ENCODE data around the gene ENPP3.

Gene ENPP3

DNA sequence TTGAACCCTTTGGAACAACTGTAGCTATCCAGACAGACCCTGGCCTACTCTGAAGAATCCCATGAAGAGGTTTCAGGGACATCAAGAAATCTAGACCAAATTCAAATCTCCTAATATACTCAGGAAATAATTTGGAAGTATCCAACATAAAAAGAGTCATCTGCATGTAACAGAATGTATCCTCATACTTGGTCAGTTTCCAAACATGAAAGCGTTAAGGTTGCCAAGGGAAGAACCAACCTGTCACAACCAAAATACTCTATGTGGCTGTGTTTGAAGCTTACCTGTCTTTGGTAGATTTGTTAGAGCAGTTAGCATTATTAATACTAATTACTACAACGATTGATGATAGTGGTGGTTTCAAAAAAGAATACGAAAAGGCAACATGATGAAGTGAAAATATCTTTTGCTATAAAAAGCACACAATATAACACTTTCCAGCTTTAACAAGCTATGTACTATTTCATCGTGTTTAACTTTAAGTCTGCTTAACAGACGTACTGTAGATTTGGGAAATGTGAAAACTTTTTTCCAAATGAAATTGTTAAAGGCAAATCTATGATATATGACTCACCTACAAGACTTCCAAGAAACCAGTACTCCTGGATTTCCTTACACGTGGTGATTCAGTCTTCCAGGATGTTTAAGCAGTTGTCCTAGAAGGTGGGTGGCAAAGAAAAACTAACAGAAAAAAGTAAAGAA is 124.1 kb downstream of the ENPP3 start:
- TF ChIP-seq ZNF384 (IDR thresholded peaks at IDR 0.05) (no peak), FOXK2 (IDR thresholded peaks at IDR 0.05) (no peak), FOXA1 (IDR thresholded peaks at IDR 0.05) (no peak), ELF4 (IDR thresholded peaks at IDR 0.05) (no peak)
- TF ChIP-seq, protein P1, sequence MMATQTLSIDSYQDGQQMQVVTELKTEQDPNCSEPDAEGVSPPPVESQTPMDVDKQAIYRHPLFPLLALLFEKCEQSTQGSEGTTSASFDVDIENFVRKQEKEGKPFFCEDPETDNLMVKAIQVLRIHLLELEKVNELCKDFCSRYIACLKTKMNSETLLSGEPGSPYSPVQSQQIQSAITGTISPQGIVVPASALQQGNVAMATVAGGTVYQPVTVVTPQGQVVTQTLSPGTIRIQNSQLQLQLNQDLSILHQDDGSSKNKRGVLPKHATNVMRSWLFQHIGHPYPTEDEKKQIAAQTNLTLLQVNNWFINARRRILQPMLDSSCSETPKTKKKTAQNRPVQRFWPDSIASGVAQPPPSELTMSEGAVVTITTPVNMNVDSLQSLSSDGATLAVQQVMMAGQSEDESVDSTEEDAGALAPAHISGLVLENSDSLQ (IDR thresholded peaks at IDR 0.05): no peak
- ChIA-PET CTCF (no interaction called here), POLR2A (no interaction called here)
- DNase-seq (ENCODE audit: extremely low spot score): no peak

DNA sequence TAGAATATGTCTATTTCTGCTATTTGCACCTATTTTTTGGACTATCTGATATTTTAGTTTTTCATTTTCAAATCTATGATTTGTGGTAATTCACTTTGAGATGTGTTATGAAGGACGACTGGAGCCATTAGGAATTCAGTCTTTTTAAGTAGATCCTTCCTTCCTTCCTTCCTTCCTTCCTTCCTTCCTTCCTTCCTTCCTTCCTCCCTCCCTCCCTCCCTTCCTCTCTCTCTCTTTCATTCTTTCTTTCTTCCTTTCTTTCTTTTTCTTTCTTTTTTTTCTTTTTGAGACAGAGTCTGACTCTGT is 124.6 kb downstream of the ENPP3 start:
- ChIA-PET POLR2A (no interaction called here), CTCF (no interaction called here)
- TF ChIP-seq CTBP1 (IDR thresholded peaks at IDR 0.05; ENCODE audit: borderline replicate concordance): no peak
- TF ChIP-seq LEF1 (IDR thresholded peaks at IDR 0.05; ENCODE audit: borderline replicate concordance): no peak
- TF ChIP-seq TARDBP (IDR thresholded peaks at IDR 0.05): no peak
- TF ChIP-seq, protein P1 (IDR thresholded peaks at IDR 0.05): no peak
- no peak for TF ChIP-seq SP1 (IDR thresholded peaks at IDR 0.05)
- no peak for TF ChIP-seq FOXM1 (IDR thresholded peaks at IDR 0.05; ENCODE audit: borderline replicate concordance)
- TF ChIP-seq ZNF384 (IDR thresholded peaks at IDR 0.05): no peak
- no peak for TF ChIP-seq BHLHE40 (IDR thresholded peaks at IDR 0.05; ENCODE audit: borderline replicate concordance)
- TF ChIP-seq ELF4 (IDR thresholded peaks at IDR 0.05): no peak
- TF ChIP-seq FOXA1 (IDR thresholded peaks at IDR 0.05): no peak
- no peak for TF ChIP-seq ARNT (IDR thresholded peaks at IDR 0.05)
- no peak for TF ChIP-seq FOXK2 (IDR thresholded peaks at IDR 0.05)
- no peak for TF ChIP-seq SUZ12 (IDR thresholded peaks at IDR 0.05)
- no peak for TF ChIP-seq HDGF (IDR thresholded peaks at IDR 0.05; ENCODE audit: borderline replicate concordance)
- TF ChIP-seq L3MBTL2 (conservative IDR thresholded peaks at IDR 0.05): no peak
- no peak for TF ChIP-seq NFRKB (IDR thresholded peaks at IDR 0.05)
- no peak for DNase-seq (ENCODE audit: extremely low spot score)

DNA sequence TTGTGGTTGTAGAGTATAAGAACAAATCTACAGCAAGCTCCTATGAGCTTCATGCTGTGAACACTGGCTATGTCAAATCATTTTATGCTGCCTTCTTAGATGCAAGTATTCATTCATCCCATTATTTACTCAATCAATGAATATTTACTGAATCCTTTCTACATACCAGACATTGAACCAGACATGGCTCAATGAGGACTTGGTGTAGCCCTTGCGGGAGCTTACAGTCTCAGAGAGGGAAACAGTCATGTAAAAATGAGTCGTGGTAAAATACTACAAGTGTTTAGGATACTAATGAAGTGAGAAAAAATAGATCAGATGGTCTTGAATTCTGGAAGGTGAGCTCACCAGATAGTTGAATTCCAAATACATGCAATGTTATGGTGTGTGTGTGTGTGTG is 125.9 kb downstream of the ENPP3 start:
- ChIA-PET POLR2A (no interaction called here), CTCF (interaction anchor here (0.6 kb wide), 1 partner anchor 68 kb away, joined by 3 read pairs; no protein-coding TSS in a partner anchor)
- DNase-seq (ENCODE audit: extremely low spot score): no peak
- no peak for TF ChIP-seq NFRKB (IDR thresholded peaks at IDR 0.05)
- TF ChIP-seq CTBP1 (IDR thresholded peaks at IDR 0.05; ENCODE audit: borderline replicate concordance): no peak
- no peak for TF ChIP-seq FOXM1 (IDR thresholded peaks at IDR 0.05; ENCODE audit: borderline replicate concordance)
- TF ChIP-seq HDGF (IDR thresholded peaks at IDR 0.05; ENCODE audit: borderline replicate concordance): no peak
- TF ChIP-seq, protein P1 (IDR thresholded peaks at IDR 0.05): no peak
- TF ChIP-seq SP1 (IDR thresholded peaks at IDR 0.05): no peak

DNA sequence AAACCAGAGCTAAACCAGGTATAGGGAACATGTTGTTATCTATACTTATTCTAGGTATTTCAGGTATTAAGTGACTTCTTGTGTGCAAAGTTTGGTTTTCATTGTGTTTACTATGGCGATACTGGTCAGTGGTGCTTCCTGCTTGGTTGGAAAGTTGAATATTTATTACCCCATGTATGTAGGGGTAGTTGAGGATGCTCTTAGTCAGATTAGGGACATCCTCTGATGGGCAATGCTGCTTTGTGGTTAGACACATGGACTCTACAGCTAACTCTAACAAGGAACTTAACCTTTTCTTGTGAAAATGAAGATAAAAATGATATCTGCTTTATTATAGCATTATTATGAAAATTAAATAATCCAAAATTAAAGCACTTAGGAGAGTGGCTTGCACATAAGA is 126.6 kb downstream of the ENPP3 start:
- TF ChIP-seq ZNF384 (IDR thresholded peaks at IDR 0.05) (no peak), ELF4 (IDR thresholded peaks at IDR 0.05) (no peak), FOXK2 (IDR thresholded peaks at IDR 0.05) (no peak), SP1 (IDR thresholded peaks at IDR 0.05) (no peak)
- POLR2A ChIA-PET: no interaction called here
- CTCF ChIA-PET: interaction anchor here (0.6 kb wide), 1 partner anchor 68 kb away, joined by 3 read pairs; no protein-coding TSS in a partner anchor
- no peak for DNase-seq (ENCODE audit: extremely low spot score)

DNA sequence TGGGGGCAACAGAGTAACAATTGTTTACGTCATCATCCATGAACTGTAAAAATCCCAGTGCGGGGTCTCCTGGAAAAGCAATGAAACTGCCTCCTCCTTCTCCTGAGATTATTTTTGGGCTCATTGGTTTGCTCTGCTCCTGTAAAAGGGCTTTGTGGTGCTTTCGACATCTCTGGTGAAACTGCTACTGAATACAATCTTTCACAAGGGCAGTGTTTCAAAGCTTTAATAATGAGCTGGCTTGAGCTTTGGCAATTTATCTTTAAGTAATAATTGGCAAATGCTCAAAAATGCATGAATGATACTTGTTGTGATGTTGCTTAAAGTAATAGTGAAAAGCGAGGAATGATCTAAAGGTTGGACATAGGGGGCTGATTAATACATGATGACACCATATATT is 127.2 kb downstream of the ENPP3 start:
- CTCF ChIA-PET: no interaction called here
- POLR2A ChIA-PET: no interaction called here
- no peak for DNase-seq (ENCODE audit: extremely low spot score)
- no peak for TF ChIP-seq NFRKB (IDR thresholded peaks at IDR 0.05)
- no peak for TF ChIP-seq TARDBP (IDR thresholded peaks at IDR 0.05)
- no peak for TF ChIP-seq BHLHE40 (IDR thresholded peaks at IDR 0.05; ENCODE audit: borderline replicate concordance)
- TF ChIP-seq SP1 (IDR thresholded peaks at IDR 0.05): no peak
- TF ChIP-seq FOXM1 (IDR thresholded peaks at IDR 0.05; ENCODE audit: borderline replicate concordance): no peak
- no peak for TF ChIP-seq CTBP1 (IDR thresholded peaks at IDR 0.05; ENCODE audit: borderline replicate concordance)
- TF ChIP-seq ELF4 (IDR thresholded peaks at IDR 0.05): no peak
- no peak for TF ChIP-seq HDGF (IDR thresholded peaks at IDR 0.05; ENCODE audit: borderline replicate concordance)
- TF ChIP-seq, protein P1 (IDR thresholded peaks at IDR 0.05): no peak
- no peak for TF ChIP-seq L3MBTL2 (conservative IDR thresholded peaks at IDR 0.05)
- TF ChIP-seq FOXK2 (IDR thresholded peaks at IDR 0.05): no peak
- no peak for TF ChIP-seq LEF1 (IDR thresholded peaks at IDR 0.05; ENCODE audit: borderline replicate concordance)
- TF ChIP-seq FOXA1 (IDR thresholded peaks at IDR 0.05): no peak
- no peak for TF ChIP-seq ZNF384 (IDR thresholded peaks at IDR 0.05)
- no peak for TF ChIP-seq ARNT (IDR thresholded peaks at IDR 0.05)
- TF ChIP-seq SUZ12 (IDR thresholded peaks at IDR 0.05): no peak

DNA sequence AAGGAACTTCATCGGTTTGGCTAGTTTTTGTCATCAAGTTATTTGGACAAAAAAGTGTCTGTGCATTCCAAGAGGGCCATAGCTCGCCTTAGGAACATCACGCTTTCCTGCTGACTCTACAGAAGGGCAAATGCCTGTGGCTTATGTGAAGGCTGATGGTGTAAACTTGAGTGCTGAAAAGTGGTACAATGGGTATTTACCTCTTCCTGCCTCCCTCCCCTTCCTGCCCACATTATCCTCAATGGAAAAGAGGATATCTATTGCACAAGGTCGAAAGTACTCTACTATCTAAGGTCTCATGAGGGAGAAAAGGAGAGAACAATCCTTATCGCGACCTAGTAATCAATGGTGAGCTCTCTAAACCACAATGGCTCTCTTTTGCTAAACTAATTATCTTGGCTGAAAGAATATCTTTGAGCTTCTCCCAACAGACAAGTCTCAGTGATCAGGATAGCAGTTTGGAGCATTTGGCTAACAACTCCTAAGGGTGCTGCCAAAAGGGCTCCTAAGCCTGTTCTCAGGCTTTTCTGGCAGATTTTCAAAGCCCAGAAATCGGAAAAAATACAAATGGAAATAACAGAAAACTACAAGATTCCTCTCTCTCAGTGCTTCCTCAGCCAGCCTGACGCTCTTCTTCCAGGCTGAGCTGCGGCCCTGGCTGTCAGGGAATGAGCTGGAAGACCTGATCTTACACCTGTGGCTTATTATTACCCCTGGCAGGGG is 128.1 kb downstream of the ENPP3 start:
- CTCF ChIA-PET: no interaction called here
- DNase-seq (ENCODE audit: extremely low spot score): no peak
- no peak for TF ChIP-seq SP1 (IDR thresholded peaks at IDR 0.05)
- no peak for TF ChIP-seq SUZ12 (IDR thresholded peaks at IDR 0.05)
- TF ChIP-seq BHLHE40 (IDR thresholded peaks at IDR 0.05; ENCODE audit: borderline replicate concordance): no peak
- no peak for TF ChIP-seq HDGF (IDR thresholded peaks at IDR 0.05; ENCODE audit: borderline replicate concordance)
- POLR2A ChIA-PET: no interaction called here

Data from HEK293T (cell line).